K562 (cell line): ENCODE data around the gene MMP20. TPM values are rescaled to one million over a fixed set of nuclear protein-coding genes. Genes with fewer than 3 reads are reported as not detected.

Experiments
- ATAC-seq: fragments of 200-7000 bp; cut with Tn5 transposase; 3 replicates; pipeline ENCODE4 v1.9.1; 2020; ENCODE audit warnings: moderate library complexity
- BruUV-seq: library from RNA; stranded (reverse); fragments of 400-500 nt; replicated peaks from 2 replicates; lab custom pipeline; 2021; lab: Mats Ljungman, UMichigan
- CTCF ChIA-PET: fragments of 300-600 bp; formaldehyde crosslinking; extraction: SDS; loops from one replicate; lab custom pipeline; 2021; ENCODE audit warnings: low intra/inter-chr PET ratio; lab: Yijun Ruan, JAX
- POLR2A ChIA-PET: fragments of 300-600, 350-650 bp; sonication (Branson Sonifier 250); formaldehyde crosslinking; extraction: SDS; loops from one replicate; lab custom pipeline; 2021; ENCODE audit warnings: antibody characterized with exemption, inconsistent platforms; lab: Yijun Ruan, JAX
- DNase-seq, 4 experiments: peaks; one replicate each; pipeline versions ENCODE4 v3.0.0 to v3.0.0-alpha.2; 2011 to 2018; ENCODE audit warnings: low spot score in 3 of 4, mixed read lengths in 3 of 4; ENCODE audit errors: extremely low read depth in 1 of 4
- FAIRE-seq: peaks from 2 replicates; lab custom pipeline; 2011; peaks lifted over from hg19 to GRCh38; lab: Jason Lieb, UNC
- H2AFZ ChIP-seq: 2 replicates; pipeline ENCODE4 v1.6.0; 2011; ENCODE audit warnings: low read depth, low read length, control low read depth, inconsistent platforms
- H3K27ac ChIP-seq: fragments of 200-600 bp; 3 replicates; pipeline ENCODE4 v1.8.0; 2011; ENCODE audit warnings: low read depth, mild to moderate bottlenecking, control low read depth, inconsistent platforms, low read length, moderate library complexity, mixed read lengths; ENCODE audit errors: extremely low read depth
- H3K27me3 ChIP-seq, 2 experiments: fragments of 300-600 bp in 1 of 2; 2 replicates in 1 of 2; 3 replicates in 1 of 2; pipeline versions ENCODE4 v1.6.0 to v1.8.0; 2011; ENCODE audit warnings: inconsistent platforms in 2 of 2, low read length in 2 of 2, mild to moderate bottlenecking in 1 of 2, mixed read lengths in 1 of 2, moderate library complexity in 1 of 2; ENCODE audit not compliant: control insufficient read depth in 2 of 2, insufficient read depth in 2 of 2
- H3K36me3 ChIP-seq: fragments of 300-600 bp; 3 replicates; pipeline ENCODE4 v1.8.0; 2011; ENCODE audit warnings: mild to moderate bottlenecking, low read length, inconsistent platforms; ENCODE audit not compliant: control insufficient read depth, insufficient read depth
- H3K4me1 ChIP-seq, 2 experiments: fragments of 200-600 bp in 1 of 2; replicated peaks in 1 of 2; 2 replicates in 1 of 2; 3 replicates in 1 of 2; pipeline versions ENCODE4 v1.5.1 to v1.8.0; 2011; ENCODE audit warnings: inconsistent platforms in 2 of 2, low read length in 2 of 2, mild to moderate bottlenecking in 1 of 2, mixed read lengths in 1 of 2, moderate library complexity in 1 of 2; ENCODE audit not compliant: control insufficient read depth in 2 of 2, insufficient read depth in 2 of 2
- H3K4me2 ChIP-seq: 2 replicates; pipeline ENCODE4 v1.6.1; 2011; ENCODE audit warnings: low read length, control low read depth, inconsistent platforms, mixed read lengths; ENCODE audit not compliant: insufficient read depth
- H3K4me3 ChIP-seq: fragments of 200-600 bp; sonication (generic), shearing (Covaris generic); 2 replicates; pipeline ENCODE4 v1.5.1; 2016; ENCODE audit warnings: control low read depth, inconsistent platforms
- H3K79me2 ChIP-seq: fragments of 200-600 bp; 3 replicates; pipeline ENCODE4 v1.8.0; 2011; ENCODE audit warnings: low read length, inconsistent platforms; ENCODE audit not compliant: control insufficient read depth, insufficient read depth
- H3K9ac ChIP-seq, 2 experiments: 2 replicates each; pipeline versions ENCODE4 v1.6.0 to v1.6.1; 2011; ENCODE audit warnings: low read depth in 2 of 2, low read length in 2 of 2, control low read depth in 1 of 2, inconsistent platforms in 1 of 2, mild to moderate bottlenecking in 1 of 2, mixed read lengths in 1 of 2; ENCODE audit not compliant: insufficient read depth in 1 of 2
- H3K9me1 ChIP-seq: one replicate; pipeline ENCODE4 v1.6.0; 2011; ENCODE audit warnings: inconsistent platforms, mild to moderate bottlenecking, low read length, moderate library complexity; ENCODE audit not compliant: control insufficient read depth, insufficient read depth
- H3K9me3 ChIP-seq: replicated peaks from 2 replicates; pipeline ENCODE4 v1.5.1; 2011; ENCODE audit warnings: low read depth, low read length, inconsistent platforms; ENCODE audit not compliant: control insufficient read depth, insufficient read depth
- H4K20me1 ChIP-seq: replicated peaks from 2 replicates; pipeline ENCODE4 v1.6.1; 2011; ENCODE audit warnings: low read length, inconsistent platforms, mixed read lengths; ENCODE audit not compliant: control insufficient read depth, insufficient read depth
- FOXA1 ChIP-seq: fragments of 450-650 bp; IDR thresholded peaks from 2 replicates; pipeline ENCODE4 v1.6.1; 2016; ENCODE audit warnings: mild to moderate bottlenecking, borderline replicate concordance
- RAD21 ChIP-seq, 2 experiments: fragments of 250-450 bp in 1 of 2; fragments of 450-650 bp in 1 of 2; sonication (Bioruptor Pico) in 1 of 2; formaldehyde crosslinking in 1 of 2; IDR thresholded peaks in 1 of 2; conservative IDR thresholded peaks in 1 of 2; 2 replicates each; pipeline versions ENCODE4 v1.4.0 to v1.8.0; 2020 to 2022; ENCODE audit warnings: mild to moderate bottlenecking in 2 of 2, moderate library complexity in 1 of 2
- SMC3 ChIP-seq: conservative IDR thresholded peaks from 2 replicates; pipeline ENCODE4 v1.6.1; 2011; ENCODE audit warnings: low read depth, low read length, improper control_type of control experiment; ENCODE audit not compliant: insufficient read depth
- SRF ChIP-seq, 2 experiments: fragments of 250-450, 450-650 bp in 1 of 2; sonication (Bioruptor Pico) in 1 of 2; sonication (generic) in 1 of 2; formaldehyde crosslinking; IDR thresholded peaks; 2 replicates each; pipeline versions ENCODE4 v1.5.0 to v1.5.1; 2020 to 2022; ENCODE audit warnings: mild to moderate bottlenecking in 1 of 2, missing genetic modification reagents in 1 of 2
- STAG1 ChIP-seq: sonication (generic); formaldehyde crosslinking; IDR thresholded peaks from 2 replicates; pipeline ENCODE4 v1.5.0; 2020; ENCODE audit warnings: missing genetic modification reagents, borderline replicate concordance
- WGBS: fragments of 100-300 bp; shearing (Covaris generic); methylation state at CpG from one replicate; pipeline ENCODE4 v1.1.6; 2016; ENCODE audit warnings: low coverage, mixed read lengths; ENCODE audit not compliant: insufficient coverage; ENCODE audit errors: missing lambda C conversion rate; 5-methylcytosine and 5-hydroxymethylcytosine counted together
- in situ Hi-C: fragments of 300-500 bp; cut with MboI; formaldehyde crosslinking; loops from 4 replicates; pipeline ENCODE4 v1.15.0; 2018; ENCODE audit warnings: inconsistent platforms, mixed read lengths
- intact Hi-C: fragments of 100-400 bp; cut with micrococcal nuclease; formaldehyde crosslinking; loops from 2 replicates; pipeline ENCODE4 v1.14.2; 2022
- polyA plus RNA-seq, 8 experiments: library from polyadenylated mRNA; depleted of rRNA in 4 of 8; stranded (reverse) in 5 of 8; unstranded in 3 of 8; fragments of >200 nt; fragmentation: Nextera tagmentation in 2 of 8; fragmentation: Illumina TruSeq in 1 of 8; extraction: Ambion mirVana in 2 of 8; extraction: Trizol in 1 of 8; gene quantifications; 2 replicates each; pipeline versions ENCODE4 v1.2.1 to v1.2.3, GENCODE V29; 2011 to 2014; ENCODE audit warnings: inconsistent platforms in 1 of 8, missing spikeins in 1 of 8
- total RNA-seq, 7 experiments: library from RNA; depleted of rRNA in 6 of 7; stranded (reverse); fragments of >200 nt in 6 of 7; fragmentation: Illumina TruSeq in 2 of 7; extraction: Trizol in 2 of 7; gene quantifications; 2 replicates each; pipeline versions ENCODE4 v1.2.1 to v1.2.3, GENCODE V29; 2011 to 2021; ENCODE audit warnings: low replicate concordance in 1 of 7
- TF ChIP-seq, protein P1 (sequence below), 2 experiments: fragments of 450-650 bp; formaldehyde crosslinking in 1 of 2; IDR thresholded peaks; 2 replicates each; pipeline versions ENCODE4 v1.4.0 to v1.6.1; 2014 to 2020; ENCODE audit warnings: mild to moderate bottlenecking in 2 of 2, borderline replicate concordance in 1 of 2, low read depth in 1 of 2
- TF ChIP-seq, protein P2 (sequence below): fragments of 450-650 bp; formaldehyde crosslinking; IDR thresholded peaks from 2 replicates; pipeline ENCODE4 v1.4.0; 2020; ENCODE audit warnings: mild to moderate bottlenecking, moderate library complexity
- TF ChIP-seq, protein P3 (sequence below), 2 experiments: fragments of 250-450 bp in 1 of 2; fragments of 450-650 bp in 1 of 2; sonication (Bioruptor Pico) in 1 of 2; IDR thresholded peaks; 2 replicates each; pipeline versions ENCODE4 v1.6.1 to v1.8.0; 2016 to 2021; ENCODE audit warnings: mild to moderate bottlenecking in 2 of 2, moderate library complexity in 2 of 2, missing compliant biosample characterization in 1 of 2, missing genetic modification characterization in 1 of 2

Gene MMP20
- total and polyA plus RNA-seq, 9 of the 15 experiments (the other 6 are each of a cell fraction or from before 2014, with no cell fraction given), result not detected

DNA sequence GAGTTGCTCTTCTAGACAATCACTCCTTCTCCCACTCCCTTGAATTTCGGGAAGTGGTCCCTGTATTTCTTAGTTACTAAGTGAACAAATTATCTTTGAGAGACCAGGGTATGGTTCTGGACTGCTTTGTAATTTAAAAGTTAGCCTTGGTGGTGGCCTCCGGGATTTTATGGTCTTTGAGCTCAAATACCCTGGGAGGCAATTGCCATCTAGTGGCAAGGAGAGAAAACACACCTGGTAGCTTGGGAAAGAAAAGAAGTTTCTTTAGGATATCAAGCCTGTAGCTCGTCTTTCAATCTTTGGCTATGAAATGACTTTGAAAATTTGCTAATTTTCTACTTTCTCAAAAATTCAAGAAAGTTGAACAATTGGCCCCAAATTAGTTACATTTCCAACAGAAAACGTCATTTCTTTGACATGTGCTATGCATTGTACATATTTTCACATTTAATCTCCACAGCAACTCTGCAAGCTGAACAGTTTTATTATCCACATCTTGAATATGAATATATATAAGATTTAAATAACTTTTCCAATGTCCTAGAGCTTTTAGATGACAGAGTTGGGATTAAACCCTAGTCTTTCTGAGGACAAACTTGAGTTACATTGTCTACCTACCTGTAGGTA lies 41.3 kb upstream of the MMP20 start:
- Histone ChIP-seq H3K27ac (no peak overlapping the region), H3K4me1 (no peaks in the 10 kb centered on the region), H3K27me3 (peaks cover 0 to 6% of the 10 kb centered on the region in 2 experiments; a peak in 1 of 5 replicates), H3K4me2 (no peak overlapping the region), H3K9ac (no peak overlapping the region), H3K9me3 (no peaks in the 10 kb centered on the region), H2AFZ (no peak overlapping the region), H3K4me3 (no peak overlapping the region), H4K20me1 (no peaks in the 10 kb centered on the region), H3K9me1 (no peaks in the 10 kb centered on the region), H3K36me3 (no peaks in the 10 kb centered on the region), H3K79me2 (no peaks in the 10 kb centered on the region)
- intact Hi-C loops (loop anchor here (1.0 to 5.0 kb wide), 5 partner anchors 74 to 378 kb away; no protein-coding TSS in a partner anchor), in situ Hi-C loops (no loop called here)
- FAIRE-seq, result peak; percentile 80
- peak; percentile 48 to 61 (median 54) for DNase-seq
- WGBS, result 1% methylated on average over 4 of the region's 4 CpGs
- ATAC-seq, result peak; percentile 87
- POLR2A ChIA-PET, result interaction anchor here (0.7 to 1.6 kb wide), 4 partner anchors 13 to 1725 kb away, joined by 3 to 4 read pairs (median 3); no protein-coding TSS in a partner anchor
- BruUV-seq, result no TSS peak
- CTCF ChIA-PET, result interaction anchor here (0.7 to 1.4 kb wide), 2 partner anchors 299 to 806 kb away, joined by 3 read pairs; no protein-coding TSS in a partner anchor
- TF ChIP-seq, protein P1, sequence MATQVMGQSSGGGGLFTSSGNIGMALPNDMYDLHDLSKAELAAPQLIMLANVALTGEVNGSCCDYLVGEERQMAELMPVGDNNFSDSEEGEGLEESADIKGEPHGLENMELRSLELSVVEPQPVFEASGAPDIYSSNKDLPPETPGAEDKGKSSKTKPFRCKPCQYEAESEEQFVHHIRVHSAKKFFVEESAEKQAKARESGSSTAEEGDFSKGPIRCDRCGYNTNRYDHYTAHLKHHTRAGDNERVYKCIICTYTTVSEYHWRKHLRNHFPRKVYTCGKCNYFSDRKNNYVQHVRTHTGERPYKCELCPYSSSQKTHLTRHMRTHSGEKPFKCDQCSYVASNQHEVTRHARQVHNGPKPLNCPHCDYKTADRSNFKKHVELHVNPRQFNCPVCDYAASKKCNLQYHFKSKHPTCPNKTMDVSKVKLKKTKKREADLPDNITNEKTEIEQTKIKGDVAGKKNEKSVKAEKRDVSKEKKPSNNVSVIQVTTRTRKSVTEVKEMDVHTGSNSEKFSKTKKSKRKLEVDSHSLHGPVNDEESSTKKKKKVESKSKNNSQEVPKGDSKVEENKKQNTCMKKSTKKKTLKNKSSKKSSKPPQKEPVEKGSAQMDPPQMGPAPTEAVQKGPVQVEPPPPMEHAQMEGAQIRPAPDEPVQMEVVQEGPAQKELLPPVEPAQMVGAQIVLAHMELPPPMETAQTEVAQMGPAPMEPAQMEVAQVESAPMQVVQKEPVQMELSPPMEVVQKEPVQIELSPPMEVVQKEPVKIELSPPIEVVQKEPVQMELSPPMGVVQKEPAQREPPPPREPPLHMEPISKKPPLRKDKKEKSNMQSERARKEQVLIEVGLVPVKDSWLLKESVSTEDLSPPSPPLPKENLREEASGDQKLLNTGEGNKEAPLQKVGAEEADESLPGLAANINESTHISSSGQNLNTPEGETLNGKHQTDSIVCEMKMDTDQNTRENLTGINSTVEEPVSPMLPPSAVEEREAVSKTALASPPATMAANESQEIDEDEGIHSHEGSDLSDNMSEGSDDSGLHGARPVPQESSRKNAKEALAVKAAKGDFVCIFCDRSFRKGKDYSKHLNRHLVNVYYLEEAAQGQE (IDR thresholded peaks at IDR 0.05; ENCODE audit: borderline replicate concordance), result peak; percentile 46; the same call in 1 of the 2 replicates
- TF ChIP-seq, protein P1 (CRISPR knock-in tag; IDR thresholded peaks at IDR 0.05; ENCODE audit: low read depth), result no peak
- no peak for TF ChIP-seq FOXA1
- TF ChIP-seq, protein P2, sequence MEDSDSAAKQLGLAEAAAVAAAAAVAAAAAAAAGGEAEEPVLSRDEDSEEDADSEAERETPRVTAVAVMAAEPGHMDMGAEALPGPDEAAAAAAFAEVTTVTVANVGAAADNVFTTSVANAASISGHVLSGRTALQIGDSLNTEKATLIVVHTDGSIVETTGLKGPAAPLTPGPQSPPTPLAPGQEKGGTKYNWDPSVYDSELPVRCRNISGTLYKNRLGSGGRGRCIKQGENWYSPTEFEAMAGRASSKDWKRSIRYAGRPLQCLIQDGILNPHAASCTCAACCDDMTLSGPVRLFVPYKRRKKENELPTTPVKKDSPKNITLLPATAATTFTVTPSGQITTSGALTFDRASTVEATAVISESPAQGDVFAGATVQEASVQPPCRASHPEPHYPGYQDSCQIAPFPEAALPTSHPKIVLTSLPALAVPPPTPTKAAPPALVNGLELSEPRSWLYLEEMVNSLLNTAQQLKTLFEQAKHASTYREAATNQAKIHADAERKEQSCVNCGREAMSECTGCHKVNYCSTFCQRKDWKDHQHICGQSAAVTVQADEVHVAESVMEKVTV (CRISPR knock-in tag), result peak; percentile 79
- peak; percentile 62 for TF ChIP-seq SMC3
- TF ChIP-seq STAG1, result peak; percentile 36; the same call in 1 of the 2 replicates
- TF ChIP-seq SRF (CRISPR knock-in tag; IDR thresholded peaks at IDR 0.05), result no peak
- TF ChIP-seq, protein P3, sequence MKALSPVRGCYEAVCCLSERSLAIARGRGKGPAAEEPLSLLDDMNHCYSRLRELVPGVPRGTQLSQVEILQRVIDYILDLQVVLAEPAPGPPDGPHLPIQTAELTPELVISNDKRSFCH (CRISPR knock-in tag; IDR thresholded peaks at IDR 0.05), result no peak
- TF ChIP-seq, protein P3 (tag; IDR thresholded peaks at IDR 0.05), result no peak
- peak; percentile 80 to 81 for TF ChIP-seq RAD21 (CRISPR knock-in tag; conservative IDR thresholded peaks at IDR 0.05 in 1 of 2, IDR thresholded peaks at IDR 0.05 in 1 of 2)
